Karpas-422 (cell line): ENCODE measurements around the gene SRPX. TPM values are rescaled to one million over a fixed set of nuclear protein-coding genes. Genes with fewer than 3 reads are reported as not detected.

Experiments
- DNase-seq: peaks from one replicate; pipeline ENCODE4 v3.0.0-alpha.2; 2015
- H2AFZ ChIP-seq: fragments of 200-600 bp; sonication (generic); 2 replicates; pipeline ENCODE4 v1.6.1; 2014; ENCODE audit warnings: antibody characterized with exemption, low read length, mixed read lengths
- H3K27ac ChIP-seq: fragments of 200-600 bp; sonication (generic); 2 replicates; pipeline ENCODE4 v1.5.1; 2014; ENCODE audit warnings: mild to moderate bottlenecking, low read length, moderate library complexity
- H3K27me3 ChIP-seq: fragments of 200-600 bp; sonication (generic); 2 replicates; pipeline ENCODE4 v1.6.1; 2014; ENCODE audit warnings: low read length, mixed read lengths
- H3K36me3 ChIP-seq: fragments of 200-600 bp; sonication (generic); 2 replicates; pipeline ENCODE4 v1.6.1; 2014; ENCODE audit warnings: low read length, mixed read lengths; ENCODE audit not compliant: insufficient read depth
- H3K4me1 ChIP-seq: fragments of 200-600 bp; sonication (generic); 2 replicates; pipeline ENCODE4 v1.6.1; 2014; ENCODE audit warnings: mild to moderate bottlenecking, low read length, mixed read lengths
- H3K4me2 ChIP-seq: fragments of 200-600 bp; sonication (generic); 2 replicates; pipeline ENCODE4 v1.6.1; 2014; ENCODE audit warnings: low read length, low read depth, mild to moderate bottlenecking; ENCODE audit not compliant: poor library complexity, severe bottlenecking
- H3K4me3 ChIP-seq: fragments of 200-600 bp; sonication (generic); 2 replicates; pipeline ENCODE4 v1.5.1; 2014; ENCODE audit warnings: mild to moderate bottlenecking, antibody characterized with exemption, low read length, mixed read lengths
- H3K79me2 ChIP-seq: fragments of 200-600 bp; sonication (generic); 2 replicates; pipeline ENCODE4 v1.6.1; 2014; ENCODE audit warnings: mild to moderate bottlenecking, low read length, mixed read lengths
- H3K9ac ChIP-seq: fragments of 200-600 bp; sonication (generic); 2 replicates; pipeline ENCODE4 v1.6.0; 2014; ENCODE audit warnings: low read length
- H3K9me2 ChIP-seq: fragments of 200-600 bp; sonication (generic), shearing (Covaris generic); replicated peaks from 2 replicates; pipeline ENCODE4 v1.6.0; 2014; ENCODE audit warnings: mild to moderate bottlenecking, low read length, moderate library complexity; ENCODE audit not compliant: insufficient read depth
- H3K9me3 ChIP-seq: fragments of 300-700, 200-600 bp; sonication (generic); 2 replicates; pipeline ENCODE4 v1.6.1; 2014; ENCODE audit warnings: low read length, mixed read lengths
- H4K20me1 ChIP-seq: fragments of 200-600 bp; sonication (generic); 2 replicates; pipeline ENCODE4 v1.6.1; 2014; ENCODE audit warnings: mild to moderate bottlenecking, antibody characterized with exemption, low read length, low read depth; ENCODE audit not compliant: insufficient read depth
- total RNA-seq: library from RNA; depleted of rRNA; stranded (reverse); fragments of >200 nt; shearing (Covaris generic); gene quantifications from 2 replicates; pipeline ENCODE4 v1.2.3, GENCODE V29; 2014; ENCODE audit warnings: low replicate concordance

The SRPX gene
- total RNA-seq, 1 experiment from 2014 or later: not detected

DNA sequence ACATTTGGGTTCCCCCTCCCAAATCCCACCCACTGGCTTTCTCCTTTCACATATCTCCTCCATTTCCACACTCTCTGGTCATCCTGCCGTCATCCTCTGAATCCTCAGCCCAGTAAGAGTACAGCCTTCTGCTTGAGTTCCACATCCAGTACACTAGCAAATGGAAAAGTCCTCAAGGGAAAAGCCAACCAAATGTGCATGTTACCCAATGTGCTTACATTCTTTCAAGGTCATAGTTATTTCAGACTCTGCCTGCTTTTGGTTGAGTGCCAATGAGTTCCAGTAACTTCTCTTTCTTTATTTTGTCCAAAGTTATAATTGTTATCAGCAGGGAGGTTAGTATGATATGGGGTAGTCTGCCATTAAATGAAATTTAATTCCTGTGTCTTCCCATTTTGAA, 78.1 kb downstream of the SRPX start:
- Histone ChIP-seq H3K36me3 (no peaks in the 10 kb centered on the region), H3K4me3 (no peak overlapping the region), H3K79me2 (no peaks in the 10 kb centered on the region), H4K20me1 (no peaks in the 10 kb centered on the region), H3K4me2 (no peak overlapping the region), H3K4me1 (no peaks in the 10 kb centered on the region), H3K27me3 (no peaks in the 10 kb centered on the region), H2AFZ (no peak overlapping the region), H3K27ac (no peak overlapping the region), H3K9me2 (no peaks in the 10 kb centered on the region), H3K9ac (no peak overlapping the region), H3K9me3 (no peaks in the 10 kb centered on the region)
- DNase-seq: no peak

DNA sequence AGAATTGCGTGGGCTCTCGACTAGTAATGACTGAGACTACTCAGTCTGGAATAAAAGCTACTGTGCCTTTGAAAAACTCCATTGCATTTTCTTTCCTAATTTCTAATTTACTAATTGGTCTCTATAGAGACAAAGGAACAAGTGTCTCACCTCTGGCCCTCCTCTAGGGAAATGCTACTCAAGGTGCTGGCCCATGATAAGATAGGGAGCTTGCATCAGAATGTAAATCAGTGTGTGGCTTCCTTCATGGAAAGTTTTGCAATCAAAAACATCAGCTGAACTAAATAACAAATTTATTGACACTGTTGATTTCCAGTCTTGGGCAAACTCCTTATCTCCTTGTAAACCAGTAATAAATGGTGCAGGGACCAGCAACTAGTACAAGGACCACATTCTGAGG, 81.8 kb downstream of the SRPX start:
- H3K4me2 ChIP-seq: no peak overlapping the region
- DNase-seq: no peak
- no peaks in the 10 kb centered on the region for H3K27me3 ChIP-seq
- H3K9me2 ChIP-seq: no peaks in the 10 kb centered on the region
- no peak overlapping the region for H3K27ac ChIP-seq
- H2AFZ ChIP-seq: no peak overlapping the region
- H3K4me1 ChIP-seq: no peaks in the 10 kb centered on the region
- no peaks in the 10 kb centered on the region for H3K79me2 ChIP-seq
- no peak overlapping the region for H3K9ac ChIP-seq
- H4K20me1 ChIP-seq: no peaks in the 10 kb centered on the region
- H3K36me3 ChIP-seq: no peaks in the 10 kb centered on the region
- no peak overlapping the region for H3K4me3 ChIP-seq
- no peaks in the 10 kb centered on the region for H3K9me3 ChIP-seq

DNA sequence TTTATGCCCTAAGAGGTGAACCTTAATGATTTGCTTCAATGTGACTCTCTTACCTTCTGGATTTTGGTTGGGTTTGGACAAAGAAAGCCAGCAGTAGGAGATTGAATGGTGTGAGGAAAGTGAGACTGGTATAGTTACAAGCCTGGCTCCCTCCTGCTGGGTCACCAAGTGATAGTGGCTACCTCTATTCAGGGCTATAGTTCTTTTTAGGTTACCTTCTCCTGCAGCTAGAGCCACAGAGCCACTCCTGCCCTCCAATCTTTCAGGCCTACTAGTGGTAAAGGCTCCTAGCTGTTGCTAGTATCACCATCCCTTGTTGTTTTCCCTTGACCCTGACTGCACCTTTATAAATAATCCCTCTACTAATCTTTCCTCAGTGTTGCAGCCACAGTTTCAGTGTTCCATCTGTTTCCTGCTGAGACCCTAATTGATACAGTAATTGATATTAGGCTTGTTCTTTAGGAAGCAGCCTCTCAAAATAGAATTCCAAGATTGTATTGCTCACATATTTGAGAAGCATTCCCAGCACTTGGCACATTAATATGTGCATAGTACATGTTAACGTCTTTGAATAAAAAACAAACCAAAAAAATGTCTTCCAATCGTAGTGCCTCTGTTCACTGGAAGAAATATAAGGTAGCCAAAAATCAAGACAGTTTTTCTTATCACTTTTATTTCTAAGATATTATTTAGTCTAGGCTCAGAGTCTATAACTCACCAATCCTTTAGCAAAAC, 82.3 kb downstream of the SRPX start:
- Histone ChIP-seq H2AFZ (no peak overlapping the region), H4K20me1 (no peaks in the 10 kb centered on the region)

DNA sequence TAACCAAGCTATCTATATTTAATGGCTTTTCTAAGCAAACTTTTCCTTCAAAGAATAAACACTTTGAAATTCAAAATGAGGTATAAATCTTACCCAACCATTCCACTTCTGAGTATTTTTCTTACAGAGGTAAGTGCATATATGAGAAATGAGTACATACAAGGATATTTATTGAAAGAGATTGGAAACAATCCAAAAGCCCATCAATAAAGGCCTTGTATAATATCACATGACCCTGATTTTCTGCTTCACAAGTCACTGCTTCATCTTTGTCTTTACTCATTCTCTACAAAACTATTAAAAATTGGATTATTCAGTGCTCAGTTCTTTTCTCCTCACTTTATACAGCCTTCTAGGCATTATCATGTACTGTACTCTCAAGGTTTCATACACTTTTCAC, 91.3 kb downstream of the SRPX start:
- H2AFZ ChIP-seq: no peak overlapping the region
- H3K79me2 ChIP-seq: no peaks in the 10 kb centered on the region
- H3K4me1 ChIP-seq: no peaks in the 10 kb centered on the region
- H3K4me2 ChIP-seq: no peak overlapping the region
- no peaks in the 10 kb centered on the region for H3K27me3 ChIP-seq
- DNase-seq: no peak
- H3K36me3 ChIP-seq: no peaks in the 10 kb centered on the region
- no peaks in the 10 kb centered on the region for H4K20me1 ChIP-seq
- no peak overlapping the region for H3K9ac ChIP-seq
- no peaks in the 10 kb centered on the region for H3K9me3 ChIP-seq
- H3K4me3 ChIP-seq: no peak overlapping the region
- no peak overlapping the region for H3K27ac ChIP-seq
- no peaks in the 10 kb centered on the region for H3K9me2 ChIP-seq

More for the DNA sequence above, 82.3 kb downstream of the SRPX start:
- Histone ChIP-seq H3K9me2 (no peaks in the 10 kb centered on the region), H3K4me1 (no peaks in the 10 kb centered on the region), H3K27me3 (no peaks in the 10 kb centered on the region), H3K4me3 (no peak overlapping the region), H3K36me3 (no peaks in the 10 kb centered on the region), H3K9ac (no peak overlapping the region), H3K79me2 (no peaks in the 10 kb centered on the region), H3K4me2 (no peak overlapping the region), H3K27ac (no peak overlapping the region), H3K9me3 (no peaks in the 10 kb centered on the region)
- DNase-seq: no peak

DNA sequence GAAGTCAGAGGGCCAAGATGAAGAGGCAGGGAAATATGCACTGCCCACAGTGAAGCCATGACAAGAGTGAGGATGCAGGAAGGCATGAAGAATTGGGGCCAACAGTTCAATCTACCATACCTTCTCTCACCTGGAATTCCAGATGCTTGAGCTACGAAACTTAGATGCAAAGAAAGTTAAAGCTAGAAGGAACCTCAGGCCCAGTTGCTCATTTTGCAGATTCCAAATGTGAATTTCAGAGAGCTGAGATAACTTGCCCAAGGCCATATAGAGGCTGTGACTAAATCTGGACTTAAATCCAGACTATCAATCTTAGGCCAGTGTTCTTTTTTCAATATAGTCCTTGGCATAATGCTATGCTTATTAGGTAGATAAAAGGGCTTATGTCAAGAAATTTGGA, 92.7 kb downstream of the SRPX start:
- H3K4me3 ChIP-seq: no peak overlapping the region
- H3K4me1 ChIP-seq: no peaks in the 10 kb centered on the region
- no peak overlapping the region for H2AFZ ChIP-seq
- no peaks in the 10 kb centered on the region for H3K9me2 ChIP-seq
- H3K79me2 ChIP-seq: no peaks in the 10 kb centered on the region
- H4K20me1 ChIP-seq: no peaks in the 10 kb centered on the region
- H3K27me3 ChIP-seq: no peaks in the 10 kb centered on the region
- H3K36me3 ChIP-seq: no peaks in the 10 kb centered on the region
- DNase-seq: no peak
- H3K4me2 ChIP-seq: no peak overlapping the region
- no peak overlapping the region for H3K9ac ChIP-seq
- H3K27ac ChIP-seq: no peak overlapping the region
- no peaks in the 10 kb centered on the region for H3K9me3 ChIP-seq

DNA sequence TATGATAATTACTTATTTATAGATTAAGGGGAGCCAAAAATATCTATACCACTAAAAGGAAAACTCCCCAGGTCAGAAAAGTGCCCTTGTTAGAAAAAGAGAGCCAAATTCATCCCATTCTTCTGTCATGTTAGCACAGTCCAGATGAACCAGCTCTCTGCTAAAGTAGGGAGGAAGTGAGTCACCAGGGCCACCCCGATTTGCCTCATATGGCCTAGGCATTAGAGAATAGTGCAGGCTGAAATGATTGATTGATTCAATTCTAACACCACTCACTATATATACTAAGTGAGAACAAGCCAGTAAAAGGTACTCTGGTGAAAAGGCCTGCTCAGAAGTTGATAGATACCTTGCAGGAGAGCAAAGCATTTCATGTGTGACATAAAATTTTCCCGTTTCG, 94.5 kb downstream of the SRPX start:
- Histone ChIP-seq H3K27ac (no peak overlapping the region), H2AFZ (no peak overlapping the region), H3K9ac (no peak overlapping the region), H3K9me3 (no peaks in the 10 kb centered on the region), H3K9me2 (no peaks in the 10 kb centered on the region), H3K79me2 (no peaks in the 10 kb centered on the region), H3K4me3 (no peak overlapping the region), H4K20me1 (no peaks in the 10 kb centered on the region), H3K4me2 (no peak overlapping the region), H3K4me1 (no peaks in the 10 kb centered on the region), H3K36me3 (no peaks in the 10 kb centered on the region), H3K27me3 (no peaks in the 10 kb centered on the region)
- no peak for DNase-seq

DNA sequence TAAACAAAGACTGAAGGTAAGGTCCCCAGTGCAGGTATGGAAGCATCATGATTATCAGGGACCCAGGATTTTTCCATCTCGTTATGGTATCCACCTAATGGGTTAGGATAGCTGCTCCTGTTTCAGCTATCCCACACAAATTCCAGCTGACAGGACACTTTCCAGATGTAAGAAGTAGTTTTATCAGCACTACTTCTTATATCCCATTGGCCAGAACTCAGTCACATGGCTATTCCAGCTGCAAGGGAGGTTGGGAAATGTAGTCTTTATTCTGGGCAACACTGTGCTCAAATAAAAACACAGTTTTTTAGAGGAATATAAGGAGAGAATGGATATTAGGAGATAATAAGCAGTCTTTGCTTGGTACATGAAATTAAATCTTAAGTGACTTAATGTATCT, 96.7 kb downstream of the SRPX start:
- H3K4me3 ChIP-seq: no peak overlapping the region
- H2AFZ ChIP-seq: no peak overlapping the region
- H4K20me1 ChIP-seq: no peaks in the 10 kb centered on the region
- H3K9me2 ChIP-seq: no peaks in the 10 kb centered on the region
- H3K27me3 ChIP-seq: no peaks in the 10 kb centered on the region
- no peaks in the 10 kb centered on the region for H3K9me3 ChIP-seq
- no peak overlapping the region for H3K4me2 ChIP-seq
- DNase-seq: peak; percentile 50
- H3K36me3 ChIP-seq: no peaks in the 10 kb centered on the region
- no peaks in the 10 kb centered on the region for H3K4me1 ChIP-seq
- H3K79me2 ChIP-seq: no peaks in the 10 kb centered on the region
- H3K9ac ChIP-seq: no peak overlapping the region
- H3K27ac ChIP-seq: no peak overlapping the region

DNA sequence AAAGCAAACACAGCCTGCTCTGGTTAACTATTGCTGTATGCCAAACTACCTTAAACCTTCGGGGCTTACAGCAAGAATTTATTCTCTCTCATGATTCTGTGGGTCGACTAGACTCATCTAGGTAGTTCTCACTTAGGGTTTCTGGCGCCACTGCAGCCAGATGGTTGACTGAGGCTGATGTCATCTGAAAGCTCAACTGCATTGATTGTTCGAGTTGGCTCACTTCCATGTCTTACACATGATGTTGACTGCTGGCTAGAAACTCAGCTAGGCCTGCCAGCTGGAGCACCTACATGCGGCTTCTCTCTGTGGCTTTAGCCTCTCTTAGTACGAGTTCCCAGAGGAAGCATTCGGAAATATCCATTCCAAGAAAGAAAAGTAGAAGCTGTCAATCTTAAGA, 103.2 kb downstream of the SRPX start:
- Histone ChIP-seq H4K20me1 (no peaks in the 10 kb centered on the region), H2AFZ (no peak overlapping the region), H3K4me3 (no peak overlapping the region), H3K9me3 (no peaks in the 10 kb centered on the region), H3K36me3 (no peaks in the 10 kb centered on the region), H3K9ac (no peak overlapping the region), H3K27ac (no peak overlapping the region), H3K4me2 (no peak overlapping the region), H3K9me2 (no peaks in the 10 kb centered on the region), H3K27me3 (no peaks in the 10 kb centered on the region), H3K79me2 (no peaks in the 10 kb centered on the region), H3K4me1 (no peaks in the 10 kb centered on the region)
- DNase-seq: no peak
